WI38 (cell line): Measurements from ENCODE around the gene ELF5.

Source experiments
- H3K4me3 ChIP-seq: 2 replicates; pipeline ENCODE4 v1.5.1; 2011; ENCODE audit warnings: low read depth, mild to moderate bottlenecking, control low read depth, low read length
- TF ChIP-seq, protein P1 (sequence below): IDR thresholded peaks from 2 replicates; pipeline ENCODE4 v1.5.1; 2012; ENCODE audit warnings: low read depth, mild to moderate bottlenecking, control low read depth, low read length

The ELF5 gene

GRCh38 chr11:34437224-34438125 lies 76.1 kb downstream of the ELF5 start:
- H3K4me3 ChIP-seq = peak overlapping the region; percentile 87

DNA sequence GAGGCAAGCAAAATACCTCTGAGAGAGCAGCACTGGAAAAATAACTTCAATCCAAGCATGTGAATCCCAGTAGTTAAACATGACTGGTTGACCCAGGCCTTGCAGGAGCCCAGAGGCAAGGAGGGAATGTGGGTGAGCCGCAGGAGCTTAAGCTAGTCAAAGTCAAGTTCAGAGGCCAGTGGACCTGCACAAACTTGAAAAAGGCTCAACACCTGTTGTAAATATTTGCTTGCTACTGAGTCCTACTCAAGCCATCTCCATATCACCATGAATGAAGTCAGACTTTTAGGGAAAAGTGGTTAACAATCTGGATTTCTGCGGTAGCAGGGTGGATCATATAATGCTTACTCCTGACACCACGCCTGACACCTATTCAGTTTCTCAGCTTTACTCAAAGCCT lies 79.7 kb downstream of the ELF5 start:
- H3K4me3 ChIP-seq = no peak overlapping the region
- TF ChIP-seq, protein P1, sequence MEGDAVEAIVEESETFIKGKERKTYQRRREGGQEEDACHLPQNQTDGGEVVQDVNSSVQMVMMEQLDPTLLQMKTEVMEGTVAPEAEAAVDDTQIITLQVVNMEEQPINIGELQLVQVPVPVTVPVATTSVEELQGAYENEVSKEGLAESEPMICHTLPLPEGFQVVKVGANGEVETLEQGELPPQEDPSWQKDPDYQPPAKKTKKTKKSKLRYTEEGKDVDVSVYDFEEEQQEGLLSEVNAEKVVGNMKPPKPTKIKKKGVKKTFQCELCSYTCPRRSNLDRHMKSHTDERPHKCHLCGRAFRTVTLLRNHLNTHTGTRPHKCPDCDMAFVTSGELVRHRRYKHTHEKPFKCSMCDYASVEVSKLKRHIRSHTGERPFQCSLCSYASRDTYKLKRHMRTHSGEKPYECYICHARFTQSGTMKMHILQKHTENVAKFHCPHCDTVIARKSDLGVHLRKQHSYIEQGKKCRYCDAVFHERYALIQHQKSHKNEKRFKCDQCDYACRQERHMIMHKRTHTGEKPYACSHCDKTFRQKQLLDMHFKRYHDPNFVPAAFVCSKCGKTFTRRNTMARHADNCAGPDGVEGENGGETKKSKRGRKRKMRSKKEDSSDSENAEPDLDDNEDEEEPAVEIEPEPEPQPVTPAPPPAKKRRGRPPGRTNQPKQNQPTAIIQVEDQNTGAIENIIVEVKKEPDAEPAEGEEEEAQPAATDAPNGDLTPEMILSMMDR = no peak

More at GRCh38 chr11:34437224-34438125, 76.1 kb downstream of the ELF5 start:
- TF ChIP-seq, protein P1 = no peak

- TF ChIP-seq, protein P1 = no peak
Observed at GRCh38 chr11:34432822-34433221, 80.8 kb downstream of the ELF5 start.

DNA sequence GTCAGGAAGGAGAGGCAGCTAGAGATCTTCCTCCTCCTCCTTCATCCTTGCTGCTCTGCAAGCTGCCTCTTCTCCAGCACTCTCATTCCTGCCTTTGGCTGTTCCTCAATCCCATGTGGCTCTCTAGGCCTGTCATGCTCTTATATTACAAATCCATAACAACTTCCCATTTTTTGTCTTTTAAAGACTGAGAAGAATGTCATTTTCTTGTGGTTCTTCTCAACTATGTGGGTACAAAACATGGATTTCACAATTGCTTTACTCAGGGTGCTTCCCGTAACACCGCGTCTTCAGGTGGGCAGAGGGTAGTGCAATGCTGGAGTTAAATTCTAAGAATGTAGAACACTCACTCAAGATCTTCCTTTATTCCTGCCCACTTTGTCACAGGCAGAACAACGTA lies 81.6 kb downstream of the ELF5 start:
- TF ChIP-seq, protein P1 = no peak
- no peak overlapping the region for H3K4me3 ChIP-seq

More at GRCh38 chr11:34432822-34433221, 80.8 kb downstream of the ELF5 start:
- H3K4me3 ChIP-seq = no peak overlapping the region
